ENCODE measurements around the gene GSK3B.

The GSK3B gene

GRCh38 chr3:120093911-120094775 lies at the start of gene GSK3B:
Gene GSK3B, minus strand, starts transcription at chr3:120094447. Its CDS starts 1,013 bp downstream, at chr3:120093434.
- DNase-seq (ENCODE audit: low read depth, low spot score) = no peak

DNA sequence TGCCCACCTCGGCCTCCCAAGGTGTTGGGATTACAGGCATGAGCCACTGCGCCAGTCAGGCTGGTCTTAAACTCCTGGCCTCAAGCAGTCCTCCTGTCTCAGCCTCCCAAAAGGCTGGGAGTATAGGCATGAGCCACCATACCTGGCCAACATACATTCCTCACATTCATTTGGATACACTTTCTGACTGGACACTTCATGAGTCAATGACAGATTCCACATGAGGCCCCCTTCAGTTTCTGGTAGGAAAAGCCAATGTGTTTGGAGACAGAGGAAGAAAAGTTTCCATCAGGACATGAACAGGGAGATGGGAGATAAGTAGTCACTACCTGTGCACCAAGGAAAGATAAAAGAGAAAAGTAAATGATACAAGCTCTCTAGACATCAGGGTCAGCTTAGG lies 49.4 kb upstream of the GSK3B start:
- DNase-seq (ENCODE audit: low read depth, low spot score) = no peak

- DNase-seq (ENCODE audit: low read depth, low spot score) = no peak
Measured at GRCh38 chr3:120142236-120142635, 48.0 kb upstream of the GSK3B start.

- no peak for DNase-seq (ENCODE audit: low read depth, low spot score)
Measured at GRCh38 chr3:120140098-120140742, 46.0 kb upstream of the GSK3B start.

DNA sequence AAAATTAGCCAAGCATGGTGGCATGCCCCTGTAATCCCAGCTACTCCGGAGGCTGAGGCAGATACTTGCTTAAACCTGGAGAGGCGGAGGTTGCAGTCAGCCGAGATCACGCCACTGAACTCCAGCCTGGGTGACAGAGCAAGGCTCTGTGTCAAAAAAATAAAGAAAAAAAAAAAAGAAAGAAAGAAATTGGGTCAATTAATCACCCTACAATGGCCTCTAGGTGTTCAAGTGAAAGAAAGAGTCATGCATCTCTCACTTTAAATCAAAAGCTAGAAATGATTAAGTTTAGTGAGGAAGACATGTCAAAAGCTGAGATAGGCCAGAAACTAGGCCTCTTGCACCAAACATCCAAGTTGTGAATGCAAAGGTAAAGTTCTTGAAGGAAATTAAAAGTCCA lies 44.9 kb upstream of the GSK3B start:
- no peak for DNase-seq (ENCODE audit: low read depth, low spot score)

- no peak for DNase-seq (ENCODE audit: low read depth, low spot score)
Measured at GRCh38 chr3:120137548-120137947, 43.3 kb upstream of the GSK3B start.

GRCh38 chr3:120130656-120131055 lies 36.4 kb upstream of the GSK3B start:
- DNase-seq (ENCODE audit: low read depth, low spot score) = no peak

DNA sequence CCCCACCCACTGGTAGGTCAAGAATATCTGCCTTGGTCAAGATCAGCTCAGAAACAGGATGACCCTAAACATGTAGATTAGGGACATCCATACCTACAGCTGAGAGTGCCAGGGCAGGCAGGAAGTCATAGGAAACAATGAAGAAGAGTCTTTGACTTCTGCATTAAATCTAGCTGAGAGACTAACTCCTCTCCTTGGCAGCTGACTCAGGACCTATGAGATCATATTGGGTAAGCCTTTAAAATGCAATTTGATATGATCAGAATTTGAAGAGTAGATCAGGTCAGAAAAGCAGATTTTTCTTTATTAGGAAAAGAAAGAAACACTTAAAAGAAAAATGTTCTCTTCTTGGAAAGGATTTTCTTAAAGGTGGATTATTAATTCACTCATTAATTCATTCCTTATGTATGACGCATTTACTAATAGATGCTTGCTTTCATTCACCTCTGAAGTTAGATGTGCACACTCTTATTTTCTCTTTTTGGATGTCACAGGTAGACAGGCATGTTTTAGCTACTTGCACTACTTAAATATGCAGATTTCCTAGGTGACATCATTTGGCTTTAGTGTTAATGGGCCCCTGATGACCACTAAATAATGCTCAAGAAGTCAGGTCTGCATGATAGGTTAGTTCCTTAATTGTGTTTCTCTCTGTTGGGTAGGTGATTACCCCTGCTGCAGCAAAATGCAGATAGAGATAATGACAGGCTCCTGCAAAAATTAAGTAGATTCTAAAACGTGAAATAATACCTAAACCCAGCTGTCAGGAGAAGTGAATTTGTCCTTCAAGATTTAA lies 35.7 kb upstream of the GSK3B start:
- no peak for DNase-seq (ENCODE audit: low read depth, low spot score)

- no peak for DNase-seq (ENCODE audit: low read depth, low spot score)
Measured at GRCh38 chr3:120129051-120129450, 34.8 kb upstream of the GSK3B start.

- DNase-seq (ENCODE audit: low read depth, low spot score) = no peak
Measured at GRCh38 chr3:120125992-120126391, 31.7 kb upstream of the GSK3B start.

GRCh38 chr3:120119846-120120510 lies 25.7 kb upstream of the GSK3B start:
- no peak for DNase-seq (ENCODE audit: low read depth, low spot score)

DNA sequence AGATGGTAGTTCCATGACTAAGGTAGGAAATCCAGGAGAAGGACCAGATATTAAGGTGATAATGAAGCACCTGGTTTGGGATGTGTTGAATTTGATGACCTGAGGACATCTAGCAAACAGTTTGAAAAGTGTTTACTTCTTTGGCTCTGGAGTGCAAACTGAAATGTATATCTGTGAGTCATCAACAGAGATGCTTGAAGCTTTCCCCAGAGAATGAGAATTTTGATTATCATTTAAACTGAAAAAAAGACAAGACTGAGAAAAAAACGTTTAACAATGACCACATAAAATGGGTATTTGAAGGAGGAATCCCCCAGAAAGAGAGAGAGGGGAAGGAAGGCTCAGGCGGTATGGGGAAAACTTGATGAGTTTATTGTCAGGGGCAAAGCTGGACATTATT lies 20.7 kb upstream of the GSK3B start:
- no peak for DNase-seq (ENCODE audit: low read depth, low spot score)

- DNase-seq (ENCODE audit: low read depth, low spot score) = no peak
Measured at GRCh38 chr3:120114376-120114775, 20.1 kb upstream of the GSK3B start.

DNA sequence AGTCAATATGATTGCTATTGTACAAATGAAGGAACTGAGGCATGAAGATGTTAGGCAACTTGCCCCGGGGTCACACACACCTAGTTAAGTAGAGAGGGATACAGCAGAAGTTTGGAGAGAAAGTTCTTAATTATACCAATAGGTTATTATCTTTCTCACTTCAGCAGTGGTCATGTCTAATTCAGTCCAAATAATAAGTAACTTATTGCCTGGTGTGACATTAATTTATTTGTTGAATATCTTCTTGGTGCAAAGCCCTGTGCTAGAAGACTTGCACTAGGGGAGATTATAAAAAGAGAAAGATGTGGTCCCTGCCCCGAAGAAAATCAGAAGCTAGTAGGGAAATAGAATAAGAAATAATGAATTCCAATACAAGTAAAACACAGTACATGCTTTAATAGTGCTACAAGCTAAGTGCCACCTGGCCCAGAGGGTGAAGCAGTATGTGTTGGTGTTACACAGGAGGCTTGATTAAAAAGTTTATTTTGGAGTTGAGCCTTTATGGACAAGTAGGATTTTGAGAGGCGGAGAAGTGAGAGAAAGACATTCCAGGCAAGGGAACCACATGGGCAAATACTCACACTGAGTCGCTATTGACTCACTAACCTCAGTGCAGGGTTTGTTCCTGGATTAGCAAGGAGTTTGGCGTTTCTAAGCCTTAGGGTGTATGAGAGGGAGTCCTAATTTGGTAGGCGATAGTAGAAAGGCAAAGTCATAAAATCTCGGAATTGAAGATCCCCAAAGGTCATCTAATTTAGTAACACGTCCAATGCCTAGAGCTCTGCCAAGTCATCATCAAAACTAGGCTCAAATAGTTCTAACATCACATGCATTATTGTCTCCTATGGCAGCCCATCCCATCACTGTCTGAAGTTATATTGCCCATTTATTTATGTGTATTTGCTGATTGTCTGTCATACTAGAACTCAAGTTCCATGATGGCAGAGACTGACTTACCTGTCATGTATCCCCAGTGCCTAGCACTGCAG lies 19.2 kb upstream of the GSK3B start:
- no peak for DNase-seq (ENCODE audit: low read depth, low spot score)

GRCh38 chr3:120111898-120112297 lies 17.7 kb upstream of the GSK3B start:
- DNase-seq (ENCODE audit: low read depth, low spot score) = no peak

GRCh38 chr3:120103276-120103675 lies 9.0 kb upstream of the GSK3B start:
- DNase-seq (ENCODE audit: low read depth, low spot score) = no peak

DNA sequence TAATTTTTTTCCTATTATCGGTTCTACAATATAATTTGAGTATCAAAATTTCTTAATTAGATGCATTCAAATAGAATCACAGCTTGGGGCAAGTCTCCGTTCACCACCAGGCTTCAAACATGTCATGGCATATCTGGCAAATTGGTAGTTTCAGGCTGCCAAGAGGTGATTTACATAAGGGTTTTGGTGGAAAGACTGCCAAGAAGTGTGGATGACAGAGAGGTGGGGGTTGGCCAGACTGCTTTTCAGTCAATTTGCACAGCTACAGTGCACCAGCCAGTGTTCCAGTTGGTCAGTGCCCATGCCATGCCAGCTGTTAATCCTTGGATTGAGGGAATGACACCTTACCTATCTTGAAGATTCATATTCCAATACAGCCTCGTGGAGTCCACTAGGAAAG lies 8.4 kb upstream of the GSK3B start:
- DNase-seq (ENCODE audit: low read depth, low spot score) = no peak

- no peak for DNase-seq (ENCODE audit: low read depth, low spot score)
Measured at GRCh38 chr3:120102232-120102631, 8.0 kb upstream of the GSK3B start.

DNA sequence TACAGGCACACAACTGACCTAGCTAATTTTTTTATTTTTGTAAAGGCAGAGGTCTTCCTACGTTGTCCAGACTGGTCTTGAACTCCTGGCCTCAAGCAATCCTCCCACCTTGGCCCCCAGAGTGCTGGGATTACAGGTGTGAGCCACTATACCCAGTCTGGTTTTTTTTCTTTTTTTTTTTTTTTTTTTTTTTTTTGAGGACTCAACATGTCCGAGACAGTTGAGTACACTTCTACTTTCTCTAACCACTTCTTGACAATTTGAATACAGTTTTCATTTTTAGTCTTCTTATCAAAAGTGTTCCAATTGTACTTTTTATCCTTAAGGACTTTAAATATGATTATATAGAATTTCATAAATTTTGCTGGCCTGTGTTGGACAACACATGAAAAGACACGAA lies 7.4 kb upstream of the GSK3B start:
- no peak for DNase-seq (ENCODE audit: low read depth, low spot score)

- DNase-seq (ENCODE audit: low read depth, low spot score) = no peak
Measured at GRCh38 chr3:120100711-120101110, 6.5 kb upstream of the GSK3B start.

DNA sequence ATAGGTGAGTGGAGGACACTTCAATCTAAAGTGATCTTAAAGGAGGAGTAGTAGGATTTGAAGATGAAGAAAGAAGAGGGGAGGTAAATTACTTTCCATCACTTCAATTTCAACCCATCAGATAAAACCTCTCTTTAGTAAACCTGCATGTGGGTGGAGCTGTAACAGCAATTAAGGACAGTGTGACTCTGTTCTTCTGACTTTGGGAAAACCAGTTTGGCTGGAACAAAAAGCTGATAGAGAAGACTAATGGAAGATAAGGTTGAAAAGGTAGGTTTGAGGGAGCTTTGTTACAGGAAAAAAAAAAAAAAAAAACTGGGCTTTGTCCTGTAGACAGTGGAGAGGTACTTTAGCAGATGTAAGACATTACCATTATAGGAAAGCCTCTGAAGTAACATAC lies 4.5 kb upstream of the GSK3B start:
- no peak for DNase-seq (ENCODE audit: low read depth, low spot score)

Data from iPS DF 19.7 (cell line).